ENCODE results near the gene RASA4B.
"Not testable (repeated sequence)": the region's sequence is repeated elsewhere in the genome, so short reads cannot be mapped to it uniquely, and the experiment has no call there.

Gene RASA4B

DNA sequence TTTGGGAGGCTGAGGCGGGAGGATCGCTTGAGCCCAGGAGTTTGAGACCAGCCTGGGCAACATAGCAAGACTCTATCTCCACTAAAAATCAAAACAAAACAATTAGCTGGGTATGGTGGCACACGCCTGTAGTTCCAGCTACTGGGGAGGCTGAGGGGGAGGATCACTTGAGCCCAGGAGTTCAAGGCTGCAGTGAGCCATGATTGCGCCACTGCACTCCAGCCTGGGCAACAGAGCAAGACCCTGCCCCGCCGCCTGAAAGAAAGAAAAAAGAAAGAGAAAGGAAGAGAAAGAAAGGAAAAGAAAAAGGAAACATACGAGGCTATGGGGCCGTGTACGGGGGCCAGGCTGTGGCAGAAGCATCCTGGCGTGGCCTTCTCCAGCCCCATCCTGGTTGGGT, 62.6 kb downstream of the RASA4B start:
- not testable (repeated sequence) for H3K9me3 Mint-ChIP-seq; H3K27ac Mint-ChIP-seq; H3K4me1 Mint-ChIP-seq (ENCODE audit: low read depth)

DNA sequence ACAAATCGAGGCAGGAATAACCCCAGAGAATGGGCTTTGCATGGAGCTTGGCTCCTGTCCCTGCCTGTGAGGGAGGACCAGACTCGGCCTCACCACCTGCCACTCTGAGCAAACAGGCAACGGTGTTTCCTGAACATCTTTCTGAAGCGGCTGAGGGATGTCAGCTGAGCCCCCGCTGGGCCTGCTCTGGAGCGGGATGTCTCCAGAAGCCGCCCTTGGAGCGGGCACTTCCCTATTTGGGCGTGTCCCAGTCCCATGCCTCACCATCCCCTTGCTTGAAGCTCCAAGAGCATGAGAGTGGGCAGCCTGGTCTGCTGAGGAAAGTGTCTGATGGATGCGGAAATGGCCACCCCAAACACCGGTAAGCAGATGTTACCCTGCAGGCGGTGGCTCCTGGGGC, 63.1 kb downstream of the RASA4B start:
- Mint-ChIP-seq H3K27ac (no peak overlapping the region), H3K9me3 (no peaks in the 10 kb centered on the region), H3K4me1 (ENCODE audit: low read depth) (peaks cover 4% of the 10 kb centered on the region), H3K27me3 (no peaks in the 10 kb centered on the region), H3K36me3 (ENCODE audit: low read depth) (peaks cover 15% of the 10 kb centered on the region), H3K4me3 (no peak overlapping the region)

More for the DNA sequence above, 62.6 kb downstream of the RASA4B start:
- H3K4me3 Mint-ChIP-seq, H3K27me3 Mint-ChIP-seq: not testable (repeated sequence)
- peaks cover 15% of the 10 kb centered on the region for H3K36me3 Mint-ChIP-seq (ENCODE audit: low read depth)

DNA sequence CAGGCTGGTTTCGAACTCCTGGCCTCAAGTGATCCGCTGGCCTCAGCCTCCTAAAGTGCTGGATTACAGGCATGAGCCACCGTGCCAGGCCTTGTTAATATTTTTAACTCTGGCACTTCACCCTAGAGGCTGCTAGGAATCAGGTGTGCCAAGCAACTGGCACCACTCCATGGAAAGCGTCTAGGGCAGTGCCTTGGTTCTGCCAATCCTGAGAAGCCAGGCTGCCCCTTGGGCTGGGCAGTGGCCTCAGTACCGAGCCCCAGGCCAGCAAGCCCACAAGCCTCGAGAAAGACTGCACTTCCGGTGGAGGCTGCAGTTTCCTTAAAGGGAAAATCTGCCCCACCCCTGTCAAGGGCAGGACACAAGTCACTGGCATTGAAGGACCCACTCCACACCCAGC, 64.3 kb downstream of the RASA4B start:
- no peak overlapping the region for H3K4me3 Mint-ChIP-seq
- H3K4me1 Mint-ChIP-seq (ENCODE audit: low read depth): peaks cover 4% of the 10 kb centered on the region
- H3K27me3 Mint-ChIP-seq: no peaks in the 10 kb centered on the region
- peaks cover 14% of the 10 kb centered on the region for H3K36me3 Mint-ChIP-seq (ENCODE audit: low read depth)
- no peak overlapping the region for H3K27ac Mint-ChIP-seq
- no peaks in the 10 kb centered on the region for H3K9me3 Mint-ChIP-seq

DNA sequence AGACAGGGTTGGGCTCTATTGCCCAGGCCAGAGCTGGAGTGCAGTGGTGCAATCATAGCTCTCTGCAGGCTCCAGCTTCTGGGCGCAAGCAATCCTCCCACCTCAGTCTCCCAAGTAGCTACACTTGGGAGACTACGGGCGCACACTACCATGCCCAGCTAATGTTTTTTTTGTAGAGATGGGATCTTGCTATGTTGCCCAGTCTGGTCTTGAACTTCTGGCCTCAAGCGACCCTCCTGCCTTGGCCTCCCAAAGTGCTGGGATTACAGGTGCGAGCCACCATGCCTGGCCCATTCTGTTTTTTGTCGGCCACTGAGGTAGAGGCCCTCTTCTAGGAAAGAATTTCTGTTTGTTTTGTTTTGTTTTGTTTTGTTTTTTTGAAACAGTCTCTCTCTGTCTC, 65.1 kb downstream of the RASA4B start:
- peaks cover 4% of the 10 kb centered on the region for H3K4me1 Mint-ChIP-seq (ENCODE audit: low read depth)
- H3K27ac Mint-ChIP-seq: no peak overlapping the region
- H3K27me3 Mint-ChIP-seq: no peaks in the 10 kb centered on the region
- H3K9me3 Mint-ChIP-seq: no peaks in the 10 kb centered on the region
- H3K36me3 Mint-ChIP-seq (ENCODE audit: low read depth): peaks cover 14% of the 10 kb centered on the region
- H3K4me3 Mint-ChIP-seq: no peak overlapping the region

DNA sequence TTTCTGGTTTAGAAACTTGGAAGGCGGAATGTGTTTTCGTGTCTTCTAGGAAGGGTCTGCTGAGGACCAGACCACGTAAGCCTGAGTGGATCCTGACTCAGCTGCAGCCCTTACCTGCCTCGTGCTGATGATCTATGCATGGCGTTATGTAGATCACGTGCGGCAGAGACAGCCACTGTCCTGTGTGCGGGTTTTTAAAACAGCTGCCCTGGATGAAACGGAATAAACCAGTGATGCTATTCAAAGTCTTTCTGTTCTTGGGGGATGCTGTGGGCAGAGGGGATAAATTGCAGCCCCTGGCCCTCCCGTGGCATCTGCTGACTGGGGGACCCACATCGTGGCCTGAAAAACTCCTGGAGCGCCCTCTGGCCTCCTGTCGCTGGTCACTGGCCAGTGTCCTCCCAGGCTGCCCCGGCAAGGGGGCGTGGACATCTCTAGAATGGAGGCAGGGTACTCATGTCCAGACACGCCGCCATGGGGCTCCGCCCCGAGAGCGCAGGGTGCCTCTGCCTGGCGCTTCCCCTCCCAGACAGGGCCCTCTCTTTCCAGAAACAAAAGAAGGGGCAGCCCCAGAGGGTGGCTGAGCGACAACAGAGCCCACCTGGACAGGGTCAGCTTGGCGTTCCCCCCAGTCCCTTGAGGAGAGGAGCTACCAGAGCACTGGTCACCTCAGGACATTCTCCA, 66.1 kb downstream of the RASA4B start:
- H3K4me1 Mint-ChIP-seq (ENCODE audit: low read depth): peaks cover 4% of the 10 kb centered on the region
- H3K36me3 Mint-ChIP-seq (ENCODE audit: low read depth): peaks cover 10% of the 10 kb centered on the region
- H3K27ac Mint-ChIP-seq: no peak overlapping the region
- H3K4me3 Mint-ChIP-seq: no peak overlapping the region
- no peaks in the 10 kb centered on the region for H3K9me3 Mint-ChIP-seq
- no peaks in the 10 kb centered on the region for H3K27me3 Mint-ChIP-seq

DNA sequence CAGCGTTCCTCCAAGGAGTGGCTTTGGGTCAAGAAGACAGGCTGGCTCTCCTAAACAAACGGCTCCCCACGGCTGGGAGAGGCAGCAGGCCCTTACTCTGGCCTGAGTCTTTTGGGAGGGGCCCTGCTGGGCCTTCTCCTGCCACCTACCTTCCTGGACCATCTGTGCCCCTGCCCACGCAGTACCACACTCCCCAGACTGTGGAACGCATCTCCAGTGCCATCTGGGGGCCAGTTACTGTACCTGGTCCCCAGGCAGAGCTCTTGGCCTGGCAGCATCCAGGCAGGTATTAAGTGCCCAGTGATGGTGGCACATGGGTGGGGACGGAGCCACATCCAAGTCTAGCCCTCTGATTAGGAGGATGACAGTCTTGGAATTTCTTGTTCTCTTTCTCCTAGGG, 67.3 kb downstream of the RASA4B start:
- H3K9me3 Mint-ChIP-seq: no peaks in the 10 kb centered on the region
- H3K27ac Mint-ChIP-seq: no peak overlapping the region

DNA sequence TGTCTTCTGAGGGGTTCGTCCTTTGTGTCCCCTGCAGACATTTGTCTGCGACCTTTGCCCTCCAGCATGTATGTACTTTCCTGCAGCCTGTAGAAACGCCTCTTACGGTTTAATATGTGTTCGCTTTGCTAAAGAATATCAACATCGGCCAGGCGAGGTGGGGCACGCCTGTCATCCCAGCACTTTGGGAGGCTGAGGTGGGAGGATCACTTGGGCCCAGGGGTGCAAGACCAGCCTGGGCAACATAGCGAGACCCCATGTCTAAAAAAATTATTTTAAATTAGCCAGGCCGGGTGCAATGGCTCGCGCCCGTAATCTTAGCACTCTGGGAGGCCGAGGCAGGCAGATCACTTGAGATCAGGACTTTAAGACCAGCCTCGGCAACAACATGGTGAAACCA, 68.4 kb downstream of the RASA4B start:
- Mint-ChIP-seq H3K4me1 (ENCODE audit: low read depth) (peaks cover 9% of the 10 kb centered on the region), H3K27me3 (no peaks in the 10 kb centered on the region), H3K27ac (no peak overlapping the region)

More for the DNA sequence above, 67.3 kb downstream of the RASA4B start:
- Mint-ChIP-seq H3K4me3 (no peak overlapping the region), H3K36me3 (ENCODE audit: low read depth) (peaks cover 18% of the 10 kb centered on the region), H3K4me1 (ENCODE audit: low read depth) (peaks cover 4% of the 10 kb centered on the region), H3K27me3 (no peaks in the 10 kb centered on the region)

DNA sequence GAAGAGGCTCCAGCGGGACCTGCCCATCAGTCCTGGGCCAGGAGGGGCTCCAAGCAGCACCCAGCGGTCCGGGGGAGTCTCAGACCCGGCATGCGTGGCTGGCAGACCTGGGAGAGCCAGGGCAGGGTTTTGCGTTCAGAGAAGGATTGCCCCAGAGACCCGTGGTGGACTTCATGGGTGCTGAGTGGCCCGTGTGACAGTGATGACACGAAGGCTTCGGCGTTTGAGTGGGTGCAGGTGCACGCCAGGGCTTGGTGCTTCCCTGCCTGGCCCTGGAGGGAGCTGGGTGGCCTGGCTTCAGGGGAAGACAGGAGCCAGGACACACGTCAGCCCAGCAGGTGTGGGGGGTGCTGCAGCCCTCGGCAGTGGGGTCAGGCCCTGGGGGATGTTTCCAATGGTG, 70.3 kb downstream of the RASA4B start:
- Mint-ChIP-seq H3K27me3 (no peaks in the 10 kb centered on the region), H3K27ac (no peak overlapping the region), H3K4me3 (no peak overlapping the region), H3K4me1 (ENCODE audit: low read depth) (peaks cover 14% of the 10 kb centered on the region), H3K9me3 (no peaks in the 10 kb centered on the region), H3K36me3 (ENCODE audit: low read depth) (peaks cover 18% of the 10 kb centered on the region)

More for the DNA sequence above, 68.4 kb downstream of the RASA4B start:
- Mint-ChIP-seq H3K36me3 (ENCODE audit: low read depth) (peaks cover 18% of the 10 kb centered on the region), H3K4me3 (no peak overlapping the region), H3K9me3 (no peaks in the 10 kb centered on the region)

DNA sequence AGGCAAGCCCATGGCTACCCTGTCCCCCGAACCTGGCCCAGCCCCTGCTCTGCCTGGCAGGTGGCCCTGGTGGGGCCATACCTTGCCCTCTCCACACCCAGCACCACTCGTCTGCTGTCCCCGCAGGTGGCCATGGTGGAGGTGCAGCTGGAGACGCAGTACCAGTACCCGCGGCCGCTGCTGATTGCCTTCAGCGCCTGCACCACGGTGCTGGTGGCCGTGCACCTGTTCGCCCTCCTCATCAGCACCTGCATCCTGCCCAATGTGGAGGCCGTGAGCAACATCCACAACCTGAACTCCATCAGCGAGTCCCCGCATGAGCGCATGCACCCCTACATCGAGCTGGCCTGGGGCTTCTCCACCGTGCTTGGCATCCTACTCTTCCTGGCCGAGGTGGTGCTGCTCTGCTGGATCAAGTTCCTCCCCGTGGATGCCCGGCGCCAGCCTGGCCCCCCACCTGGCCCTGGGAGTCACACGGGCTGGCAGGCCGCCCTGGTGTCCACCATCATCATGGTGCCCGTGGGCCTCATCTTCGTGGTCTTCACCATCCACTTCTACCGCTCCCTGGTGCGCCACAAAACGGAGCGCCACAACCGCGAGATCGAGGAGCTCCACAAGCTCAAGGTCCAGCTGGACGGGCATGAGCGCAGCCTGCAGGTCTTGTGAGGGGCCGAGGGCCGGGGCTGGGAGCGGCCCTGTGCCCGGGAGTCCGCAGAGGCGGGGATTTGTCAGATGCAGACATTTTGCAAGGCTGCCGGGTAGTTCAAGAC, 71.0 kb downstream of the RASA4B start:
- H3K4me3 Mint-ChIP-seq: no peak overlapping the region
- no peak overlapping the region for H3K27ac Mint-ChIP-seq
- H3K9me3 Mint-ChIP-seq: no peaks in the 10 kb centered on the region
- H3K36me3 Mint-ChIP-seq (ENCODE audit: low read depth): peaks cover 25% of the 10 kb centered on the region
- H3K4me1 Mint-ChIP-seq (ENCODE audit: low read depth): peaks cover 17% of the 10 kb centered on the region
- no peaks in the 10 kb centered on the region for H3K27me3 Mint-ChIP-seq

DNA sequence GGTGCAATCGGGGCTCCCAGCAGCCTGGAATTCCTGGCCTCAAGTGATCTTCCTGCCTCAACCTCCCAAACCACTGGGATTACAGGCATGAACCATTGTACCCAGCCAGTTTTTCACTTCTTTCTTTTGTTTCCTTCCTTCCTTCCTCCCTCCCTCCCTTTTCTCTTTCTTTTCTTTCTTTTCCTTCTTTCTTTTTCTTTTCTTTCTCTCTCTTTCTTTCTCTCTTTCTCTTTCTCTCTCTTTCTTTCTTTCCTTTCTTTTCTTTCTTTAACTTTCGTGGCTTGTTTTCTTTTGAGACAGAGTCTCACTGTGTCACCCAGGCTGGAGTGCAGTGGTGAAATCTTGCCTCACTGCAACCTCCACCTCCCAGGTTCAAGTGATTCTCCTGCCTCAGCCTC, 71.9 kb downstream of the RASA4B start:
- Mint-ChIP-seq H3K4me1 (ENCODE audit: low read depth) (peaks cover 18% of the 10 kb centered on the region), H3K27me3 (no peaks in the 10 kb centered on the region), H3K27ac (no peak overlapping the region), H3K4me3 (no peak overlapping the region), H3K9me3 (no peaks in the 10 kb centered on the region), H3K36me3 (ENCODE audit: low read depth) (peaks cover 27% of the 10 kb centered on the region)

DNA sequence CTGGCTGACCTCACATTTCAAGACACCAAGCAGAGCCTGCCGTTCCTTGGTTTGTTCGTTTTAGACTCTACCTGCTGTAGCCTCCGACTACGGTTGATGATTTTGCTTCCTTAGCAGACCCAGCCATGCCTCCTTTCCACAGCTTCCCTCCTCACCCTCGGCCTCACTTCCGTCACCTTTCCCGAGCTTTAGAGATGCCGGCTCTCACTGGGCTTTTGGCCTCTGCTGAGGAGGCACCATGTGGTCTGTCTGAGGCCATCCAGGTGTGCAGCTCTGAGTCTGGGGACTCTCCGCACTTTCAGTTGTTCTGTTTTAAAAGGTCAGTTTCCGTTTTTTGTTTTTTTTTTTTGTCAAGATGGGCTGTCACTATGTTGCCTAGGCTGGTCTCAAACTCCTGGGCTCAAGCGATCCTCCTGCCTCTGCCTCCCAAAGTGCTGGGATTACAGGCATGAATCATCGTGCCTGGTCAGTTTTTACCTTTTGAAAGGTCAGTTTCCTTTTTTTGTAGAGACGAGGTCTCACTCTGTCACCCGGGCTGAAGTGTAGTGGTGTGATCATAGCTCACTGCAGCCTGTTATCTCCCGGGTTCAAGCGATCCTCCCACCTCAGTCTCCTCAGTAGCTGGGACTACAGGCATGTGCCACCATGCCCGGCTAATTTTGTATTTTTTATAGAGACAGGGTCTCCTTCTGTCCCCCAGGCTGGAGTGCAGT, 72.5 kb downstream of the RASA4B start:
- H3K27ac Mint-ChIP-seq: peak overlapping the region; percentile 47
- no peaks in the 10 kb centered on the region for H3K27me3 Mint-ChIP-seq
- no peaks in the 10 kb centered on the region for H3K9me3 Mint-ChIP-seq
- H3K36me3 Mint-ChIP-seq (ENCODE audit: low read depth): peaks cover 27% of the 10 kb centered on the region
- no peak overlapping the region for H3K4me3 Mint-ChIP-seq
- peaks cover 14% of the 10 kb centered on the region for H3K4me1 Mint-ChIP-seq (ENCODE audit: low read depth)

DNA sequence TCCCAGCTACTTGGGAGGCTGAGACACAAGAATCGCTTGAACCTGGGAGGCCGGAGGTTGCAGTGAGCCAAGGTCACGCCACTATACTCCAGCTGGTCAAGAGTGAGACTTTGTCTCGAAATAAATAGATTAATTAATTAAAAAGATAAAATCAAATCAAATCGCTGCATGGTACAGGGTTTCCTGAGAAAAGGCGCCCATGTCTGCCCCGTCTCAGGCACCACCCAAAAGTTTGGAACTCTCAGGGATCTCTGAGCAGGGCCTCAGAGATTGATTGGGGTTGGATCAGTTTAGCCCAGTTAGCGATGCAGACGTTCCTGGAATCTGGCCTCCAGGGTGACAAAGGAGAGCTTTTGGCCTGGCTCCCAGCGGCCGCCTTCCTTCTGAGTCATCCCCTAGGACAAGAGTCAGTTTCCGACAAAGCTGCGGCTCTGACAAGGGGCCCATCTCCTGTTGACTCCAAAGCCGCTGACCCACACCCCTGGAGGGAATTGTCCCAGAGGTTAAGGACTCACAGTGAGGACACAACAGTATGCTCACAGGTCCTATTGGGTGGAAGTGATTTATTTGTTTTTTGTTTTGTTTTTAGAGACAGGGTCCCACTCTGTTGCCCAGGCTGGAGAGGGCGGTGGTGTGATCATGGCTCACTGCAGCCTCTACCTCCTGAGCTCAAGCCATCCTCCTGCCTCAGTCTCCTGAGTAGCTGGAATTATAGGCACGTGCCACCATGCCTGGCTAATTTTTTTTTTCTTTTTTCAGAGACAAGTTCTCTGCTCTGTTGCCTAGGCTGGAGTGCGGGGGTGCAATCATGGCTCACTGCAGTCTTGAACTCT, 77.4 kb downstream of the RASA4B start:
- H3K4me3 Mint-ChIP-seq: no peak overlapping the region
- H3K9me3 Mint-ChIP-seq: no peaks in the 10 kb centered on the region
- no peaks in the 10 kb centered on the region for H3K27me3 Mint-ChIP-seq
- H3K4me1 Mint-ChIP-seq (ENCODE audit: low read depth): peaks cover 27% of the 10 kb centered on the region
- H3K27ac Mint-ChIP-seq: no peak overlapping the region
- H3K36me3 Mint-ChIP-seq (ENCODE audit: low read depth): peaks cover 31% of the 10 kb centered on the region

DNA sequence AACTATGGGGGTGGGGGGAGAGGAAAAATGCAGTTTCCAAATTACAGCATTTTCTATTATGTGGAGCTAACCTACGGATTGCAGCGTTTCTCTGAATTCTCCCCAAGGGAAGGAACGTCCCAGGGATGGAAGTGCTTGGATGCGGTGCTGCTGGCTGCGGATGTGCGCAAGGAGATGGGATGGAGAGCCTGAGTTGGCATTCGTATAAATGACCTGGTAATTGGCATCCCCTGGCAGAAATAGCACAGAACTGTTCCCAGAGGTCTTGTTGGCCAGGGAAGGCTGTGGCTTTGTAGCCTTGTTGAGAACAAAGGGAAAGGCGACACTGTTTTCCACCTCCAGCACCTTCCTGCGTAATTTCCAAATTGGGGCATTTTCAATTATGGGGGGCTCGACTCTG, 81.5 kb downstream of the RASA4B start:
- no peaks in the 10 kb centered on the region for H3K9me3 Mint-ChIP-seq
- no peaks in the 10 kb centered on the region for H3K27me3 Mint-ChIP-seq
- peak overlapping the region; percentile 72 for H3K27ac Mint-ChIP-seq
- H3K4me1 Mint-ChIP-seq (ENCODE audit: low read depth): peaks cover 44% of the 10 kb centered on the region
- peaks cover 22% of the 10 kb centered on the region for H3K36me3 Mint-ChIP-seq (ENCODE audit: low read depth)
- no peak overlapping the region for H3K4me3 Mint-ChIP-seq

DNA sequence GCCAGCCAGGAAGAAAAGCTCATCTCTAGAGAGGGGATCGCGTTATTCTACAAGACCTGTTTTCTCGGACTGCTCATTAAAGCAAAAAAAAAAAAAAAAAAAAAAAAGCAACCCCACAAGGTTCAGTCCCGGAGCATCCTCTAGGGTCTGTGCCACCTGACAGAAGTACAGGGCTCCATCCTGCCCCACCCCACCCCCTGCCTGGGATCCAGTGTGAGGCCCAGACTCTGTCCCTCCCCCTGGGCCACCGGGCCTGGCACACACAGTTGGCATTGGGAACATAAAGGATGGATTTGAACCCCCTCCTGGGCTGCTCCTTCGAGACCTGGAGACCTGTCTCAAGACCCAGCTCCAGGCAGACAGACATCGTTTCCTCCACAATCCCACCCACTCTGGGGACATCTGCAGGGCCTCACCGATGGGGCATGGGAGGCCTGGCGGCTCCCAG, 83.5 kb downstream of the RASA4B start:
- Mint-ChIP-seq H3K27ac (peak overlapping the region; percentile 91), H3K27me3 (no peaks in the 10 kb centered on the region), H3K9me3 (no peaks in the 10 kb centered on the region), H3K36me3 (ENCODE audit: low read depth) (peaks cover 18% of the 10 kb centered on the region), H3K4me1 (ENCODE audit: low read depth) (peaks cover 61% of the 10 kb centered on the region), H3K4me3 (peak overlapping the region; percentile 91)

All from stimulated activated naive CD8-positive, alpha-beta T cell treated with anti-CD3 and anti-CD28 coated beads, Interleukin-15, Interleukin-2, amounts not matched to agents 100 ng/mL and 50 ng/mL, for 24 hours (primary cell).